T follicular helper cell (primary cell): Measurements from ENCODE around the gene BTNL2.
"Not testable (repeated sequence)": the region's sequence is repeated elsewhere in the genome, so short reads cannot be mapped to it uniquely, and the experiment has no call there.

ENCODE experiments used
- DNase-seq: peaks from one replicate; pipeline ENCODE4 v3.0.0-alpha.2; 2020; ENCODE audit warnings: low read depth

Gene BTNL2

DNA sequence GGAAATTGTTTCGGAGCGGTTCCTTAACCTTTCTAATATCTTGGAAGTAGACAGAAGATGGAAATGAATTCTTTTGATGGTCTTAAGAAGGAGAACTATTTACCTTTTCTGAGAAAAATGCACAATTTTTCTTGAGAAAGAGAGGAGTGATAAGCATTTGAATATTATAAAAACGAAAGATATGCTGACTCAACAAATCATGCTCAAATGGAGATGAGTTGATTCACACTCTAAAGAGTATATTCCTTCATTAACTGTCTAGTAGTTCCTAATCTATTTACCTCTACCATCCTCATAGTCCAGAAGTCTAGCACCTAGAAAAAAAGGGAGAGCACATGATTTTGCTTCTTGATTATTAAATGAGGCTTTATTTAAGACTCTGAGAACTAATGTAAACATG, 39.3 kb downstream of the BTNL2 start:
- DNase-seq, result no peak

DNA sequence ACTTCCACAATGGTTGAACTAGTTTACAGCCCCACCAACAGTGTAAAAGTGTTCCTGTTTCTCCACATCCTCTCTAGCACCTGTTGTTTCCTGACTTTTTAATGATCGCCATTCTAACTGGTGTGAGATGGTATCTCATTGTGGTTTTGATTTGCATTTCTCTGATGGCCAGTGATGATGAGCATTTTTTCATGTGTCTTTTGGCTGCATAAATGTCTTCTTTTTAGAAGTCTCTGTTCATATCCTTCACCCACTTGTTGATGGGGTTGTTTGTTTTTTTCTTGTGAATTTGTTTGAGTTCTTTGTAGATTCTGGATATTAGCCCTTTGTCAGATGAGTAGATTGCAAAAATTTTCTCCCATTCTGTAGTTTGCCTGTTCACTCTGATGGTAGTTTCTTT, 47.8 kb downstream of the BTNL2 start:
- DNase-seq, result not testable (repeated sequence)

DNA sequence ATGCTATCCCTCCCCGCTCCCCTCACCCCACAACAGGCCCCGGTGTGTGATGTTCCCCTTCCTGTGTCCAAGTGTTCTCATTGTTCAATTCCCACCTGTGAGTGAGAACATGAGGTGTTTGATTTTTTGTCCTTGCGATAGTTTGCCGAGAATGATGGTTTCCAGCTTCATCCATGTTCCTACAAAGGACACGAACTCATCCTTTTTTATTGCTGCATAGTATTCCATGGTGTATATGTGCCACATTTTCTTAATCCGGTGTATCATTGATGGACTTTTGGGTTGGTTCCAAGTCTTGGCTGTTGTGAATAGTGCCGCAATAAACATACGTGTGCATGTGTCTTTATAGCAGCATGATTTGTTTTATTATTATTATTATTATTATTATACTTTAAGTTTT, 48.4 kb downstream of the BTNL2 start:
- DNase-seq, result not testable (repeated sequence)

DNA sequence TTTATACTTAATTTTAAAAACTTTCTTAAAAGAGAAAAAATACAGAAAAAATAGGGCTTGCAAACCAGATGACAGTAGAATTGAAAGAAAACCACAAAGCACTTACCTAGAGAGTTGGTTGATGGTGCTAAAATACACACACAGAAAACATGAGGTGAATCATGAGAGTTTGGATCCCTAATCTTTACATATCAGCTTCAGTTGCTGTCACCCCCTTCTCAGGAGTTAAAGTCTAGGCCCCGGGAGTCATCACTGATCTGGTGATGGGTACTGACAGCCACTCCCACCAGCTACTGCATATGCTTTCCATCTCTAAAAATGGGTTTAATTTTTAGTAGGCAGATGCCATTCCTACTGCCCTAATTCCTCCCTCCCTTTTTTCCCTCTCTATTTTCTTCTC, 52.0 kb downstream of the BTNL2 start:
- DNase-seq, result no peak

DNA sequence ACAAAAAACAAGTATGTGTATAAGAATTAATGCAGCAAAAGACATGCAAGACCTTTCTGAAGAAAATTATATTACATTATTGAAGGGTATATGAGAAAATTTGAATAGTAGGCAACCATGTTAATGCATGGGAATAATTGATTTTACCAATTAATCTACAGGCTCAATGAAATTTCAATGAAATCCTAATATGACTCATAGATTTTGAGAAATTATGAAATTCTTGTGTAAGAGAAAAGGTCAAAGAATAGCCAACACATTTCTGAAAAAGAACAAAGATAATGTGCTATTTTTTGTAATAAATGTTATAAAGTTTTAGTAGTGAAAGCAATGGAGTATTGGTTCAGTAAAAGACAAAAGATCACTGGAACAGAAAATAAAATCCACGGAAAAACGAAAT, 53.6 kb downstream of the BTNL2 start:
- DNase-seq, result no peak
